GM19035 (cell line): ENCODE results near the gene TMEM239.
"Not testable (repeated sequence)": the region's sequence is repeated elsewhere in the genome, so short reads cannot be mapped to it uniquely, and the experiment has no call there.

Source experiments
- ATAC-seq: cut with Tn5 transposase; IDR thresholded peaks from one replicate; pipeline ENCODE4 v1.9.1; 2021; ENCODE audit not compliant: unreplicated experiment

TMEM239 gene

GRCh38 chr20:2799688-2800520 lies 16.3 kb upstream of the TMEM239 start:
- ATAC-seq, result peak; percentile 5

- ATAC-seq, result peak; percentile 52
These were observed 15.5 kb upstream of the TMEM239 start, which contains the start of gene CPXM1 for GRCh38 chr20:2800521-2801285. TSS of gene CPXM1 (minus strand) at chr20:2800627. CDS start at chr20:2800572, 55 bp downstream.

- ATAC-seq, result peak; percentile 6
These were observed 14.9 kb upstream of the TMEM239 start for GRCh38 chr20:2801286-2801728.

- no peak for ATAC-seq
These were observed 11.9 kb upstream of the TMEM239 start for GRCh38 chr20:2804041-2804828.

GRCh38 chr20:2804852-2805688 lies 11.1 kb upstream of the TMEM239 start:
- ATAC-seq, result no peak

GRCh38 chr20:2805689-2806350 lies 10.3 kb upstream of the TMEM239 start:
- no peak for ATAC-seq

- ATAC-seq, result no peak
These were observed 9.8 kb upstream of the TMEM239 start for GRCh38 chr20:2806351-2806701.

- no peak for ATAC-seq
These were observed 9.1 kb upstream of the TMEM239 start for GRCh38 chr20:2807019-2807418.

GRCh38 chr20:2807929-2808328 lies 8.2 kb upstream of the TMEM239 start:
- ATAC-seq, result not testable (repeated sequence)

- no peak for ATAC-seq
These were observed 6.5 kb upstream of the TMEM239 start for GRCh38 chr20:2809690-2810089.

- ATAC-seq, result no peak
These were observed 4.0 kb upstream of the TMEM239 start for GRCh38 chr20:2812189-2812588.

- ATAC-seq, result no peak
These were observed 2.1 kb upstream of the TMEM239 start for GRCh38 chr20:2814076-2814475.

GRCh38 chr20:2814587-2815051 lies 1.5 kb upstream of the TMEM239 start, which contains the start of gene C20orf141:
TSS of gene C20orf141 (plus strand) at chr20:2814987. CDS start at chr20:2815185, 198 bp downstream.
- ATAC-seq, result no peak

GRCh38 chr20:2815242-2815900 lies 793 bp upstream of the TMEM239 start:
- no peak for ATAC-seq

- no peak for ATAC-seq
These were observed 598 bp downstream of the TMEM239 start for GRCh38 chr20:2816583-2817340.

GRCh38 chr20:2817341-2817726 lies 1.2 kb downstream of the TMEM239 start:
- no peak for ATAC-seq

- no peak for ATAC-seq
These were observed 1.9 kb downstream of the TMEM239 start for GRCh38 chr20:2817891-2818595.
